Stimulated activated CD8-positive, alpha-beta memory T cell treated with anti-CD3 and anti-CD28 coated beads, Interleukin-7, amount 100 ng/mL, for 48 hours (primary cell): ENCODE results near the gene LCNL1.

Experiments used
- DNase-seq, 2 donors: peaks; one replicate each; pipeline ENCODE4 v3.0.0-alpha.2; 2020; ENCODE audit warnings: low read depth in 1 of 2; ENCODE audit errors: extremely low read depth in 1 of 2

Gene LCNL1

GRCh38 chr9:137008312-137008711 is 25.5 kb downstream of the LCNL1 start:
- DNase-seq, result no peak

DNA sequence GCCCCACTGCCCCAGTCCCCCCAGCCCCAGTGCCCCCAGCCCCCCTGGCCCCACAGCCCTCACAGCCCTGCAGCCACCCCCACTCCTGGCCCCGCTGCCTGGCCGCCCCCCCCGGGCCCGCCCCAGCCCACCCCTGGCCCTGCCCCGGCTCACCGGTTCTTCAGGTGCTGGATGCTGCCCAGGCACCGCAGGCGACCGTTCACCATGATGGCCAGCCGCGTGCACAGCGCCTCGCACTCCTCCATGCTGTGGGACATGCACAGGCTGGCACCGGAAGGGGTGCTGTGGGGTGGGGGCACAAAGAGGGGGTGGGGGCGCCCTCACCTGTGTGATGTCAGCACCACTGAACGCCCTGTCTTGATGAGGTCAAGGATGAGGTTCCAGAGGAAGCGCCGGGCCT is 26.4 kb downstream of the LCNL1 start:
- DNase-seq, result no peak

GRCh38 chr9:137009938-137010732 is 27.3 kb downstream of the LCNL1 start:
- DNase-seq, result no peak

DNA sequence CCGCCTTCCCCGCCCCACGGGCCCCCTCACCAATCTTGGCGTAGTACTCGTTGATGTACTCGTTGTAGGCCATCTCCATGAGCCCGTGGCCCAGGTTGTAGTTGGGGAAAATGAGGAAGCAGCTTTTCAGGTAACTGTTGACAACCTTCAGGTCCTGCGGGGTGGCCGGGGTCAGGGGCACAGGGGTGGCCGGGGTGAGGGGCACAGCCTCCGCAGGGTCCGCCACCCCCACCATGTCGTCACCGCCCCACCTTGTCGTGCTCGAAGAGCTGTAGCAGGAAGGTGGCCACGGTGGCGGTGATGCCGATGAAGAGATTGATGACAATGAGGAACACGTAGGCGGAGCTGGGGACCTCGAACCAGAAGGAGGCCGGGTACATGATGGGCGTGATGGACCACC is 28.4 kb downstream of the LCNL1 start:
- DNase-seq, result no peak

DNA sequence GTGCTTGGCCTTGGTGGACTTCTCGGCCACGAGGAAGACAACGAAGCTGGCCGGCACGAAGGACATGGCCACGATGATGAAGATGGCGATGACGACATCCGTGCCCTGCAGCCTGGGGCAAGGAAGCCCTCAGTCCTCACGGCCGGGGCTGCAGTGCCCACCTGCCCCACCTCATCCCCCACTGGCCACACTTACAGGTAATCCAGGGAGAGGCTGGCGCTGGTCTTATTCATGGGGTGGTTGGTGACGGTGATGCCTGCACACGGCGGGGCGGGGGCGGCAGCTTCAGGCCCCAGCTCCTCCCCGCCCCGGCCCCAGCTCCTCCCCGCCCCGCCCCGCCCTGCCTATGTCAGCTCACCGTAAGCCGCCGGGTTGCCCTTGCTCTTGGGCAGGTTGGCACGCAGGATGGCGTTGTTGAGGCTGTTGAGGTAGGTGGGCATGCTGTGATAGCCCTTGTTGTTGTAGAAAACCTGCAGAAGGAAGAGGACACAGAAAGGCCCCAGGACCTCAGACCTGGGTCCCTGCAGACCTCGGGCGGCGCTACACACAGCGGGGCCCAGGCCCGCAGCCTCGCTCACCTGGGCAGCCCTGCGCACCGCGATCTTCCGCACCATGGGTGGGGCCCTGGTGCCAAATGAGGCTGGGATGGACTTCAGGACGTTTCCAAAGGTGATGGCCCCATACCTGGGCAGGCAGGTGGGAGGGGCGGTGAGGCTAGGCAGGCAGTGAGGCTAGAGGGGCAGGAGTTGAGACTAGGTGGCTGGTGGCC is 29.3 kb downstream of the LCNL1 start:
- no peak for DNase-seq

DNA sequence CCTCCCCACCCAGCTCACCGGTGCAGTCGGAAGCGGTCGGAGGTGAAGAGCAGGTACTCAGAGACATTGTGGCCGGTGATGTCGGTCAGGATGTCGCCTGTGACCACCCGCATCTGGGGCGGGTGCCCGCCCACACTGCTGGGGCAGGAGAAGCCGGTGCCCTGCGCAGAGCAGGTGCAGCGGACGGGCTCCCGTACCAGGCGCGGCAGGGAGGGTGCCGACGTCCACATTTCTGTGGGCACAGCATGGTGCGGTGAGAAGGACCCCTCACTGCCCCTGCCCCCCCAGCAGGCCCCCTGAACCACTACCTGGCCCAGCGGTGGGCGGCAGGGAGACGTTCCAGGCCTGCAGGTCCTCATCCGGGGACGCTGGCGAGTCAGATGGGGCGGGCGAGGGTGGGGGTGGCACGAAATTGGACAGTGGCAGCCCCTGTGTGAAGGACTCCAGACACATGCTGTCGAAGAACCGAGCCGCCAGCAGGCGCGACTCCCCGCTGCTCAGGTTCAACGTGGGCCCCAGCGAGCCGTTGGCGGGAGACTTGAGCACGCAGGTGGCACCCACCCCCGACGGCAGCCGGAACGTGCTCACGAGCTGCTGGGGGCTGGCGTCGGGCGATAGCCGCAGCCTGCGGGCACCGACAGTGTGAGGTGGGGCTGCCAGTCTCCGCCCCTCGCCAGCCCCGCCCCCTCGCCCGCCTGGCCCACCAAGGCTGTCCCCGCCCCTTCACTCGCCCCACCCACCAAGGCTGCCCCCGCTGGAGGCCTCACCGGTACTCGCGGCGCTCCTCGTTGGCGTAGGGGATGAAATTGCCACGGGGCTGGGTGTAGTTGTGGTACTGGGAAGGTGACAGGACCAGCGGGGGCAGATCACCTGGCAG is 30.1 kb downstream of the LCNL1 start:
- no peak for DNase-seq

DNA sequence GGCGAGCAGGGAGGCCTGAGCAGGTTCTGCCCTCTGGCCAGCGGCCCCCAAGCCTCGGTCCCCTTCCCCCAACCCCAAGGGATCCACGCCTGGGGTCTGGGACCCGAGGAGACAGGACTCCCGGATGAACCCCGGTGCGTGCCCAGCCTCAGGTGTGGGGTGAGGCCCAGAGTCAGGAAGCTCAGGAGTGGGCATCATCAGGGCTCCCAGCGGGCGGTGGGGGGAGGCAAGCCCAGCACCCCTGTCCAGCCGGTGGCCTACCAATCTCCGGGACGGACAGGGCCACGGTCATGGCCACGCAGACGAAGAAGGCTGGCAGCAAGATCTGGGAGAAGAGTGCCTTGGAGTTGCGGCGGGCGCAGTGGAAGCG is 30.8 kb downstream of the LCNL1 start:
- no peak for DNase-seq

DNA sequence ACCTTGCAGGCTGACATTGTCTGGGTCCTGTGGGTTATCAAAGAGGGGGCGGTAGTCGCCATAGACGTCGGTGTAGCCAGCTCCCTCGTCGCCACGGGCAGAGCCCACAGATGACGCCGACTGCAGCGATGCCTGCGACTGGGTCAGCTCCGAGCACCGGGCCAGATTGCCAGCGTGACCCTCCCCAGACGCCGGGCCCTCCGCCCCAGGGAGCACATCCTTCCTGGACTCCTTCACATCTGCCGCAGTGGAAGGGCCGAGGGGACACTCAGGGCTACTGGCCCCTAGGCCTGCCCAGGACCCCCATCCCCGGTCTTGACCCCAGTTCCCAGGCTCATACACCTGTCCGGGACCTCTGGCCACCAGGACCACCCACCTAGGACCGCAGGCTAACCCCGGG is 31.4 kb downstream of the LCNL1 start:
- no peak for DNase-seq

- no peak for DNase-seq
Observed at GRCh38 chr9:137014776-137015539, 32.2 kb downstream of the LCNL1 start.

DNA sequence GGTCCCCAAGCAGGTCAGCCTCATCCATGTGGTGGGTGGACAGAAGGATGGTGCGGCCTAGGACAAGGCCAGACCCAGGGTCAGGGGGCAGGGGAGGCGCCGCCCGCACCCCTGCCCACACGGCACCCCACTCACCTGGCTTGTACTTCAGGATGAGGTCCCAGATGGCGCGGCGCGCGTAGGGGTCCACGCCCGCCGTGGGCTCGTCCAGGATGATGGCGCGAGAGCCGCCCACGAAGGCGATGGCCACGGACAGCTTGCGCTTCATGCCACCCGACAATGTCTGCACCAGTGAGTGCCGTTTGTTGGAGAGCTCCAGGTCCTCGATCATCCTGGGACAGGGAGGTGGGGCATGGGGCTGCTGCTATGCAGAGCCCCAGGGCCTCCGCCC is 32.7 kb downstream of the LCNL1 start:
- DNase-seq, result no peak

GRCh38 chr9:137015976-137016375 is 33.2 kb downstream of the LCNL1 start:
- DNase-seq, result no peak

DNA sequence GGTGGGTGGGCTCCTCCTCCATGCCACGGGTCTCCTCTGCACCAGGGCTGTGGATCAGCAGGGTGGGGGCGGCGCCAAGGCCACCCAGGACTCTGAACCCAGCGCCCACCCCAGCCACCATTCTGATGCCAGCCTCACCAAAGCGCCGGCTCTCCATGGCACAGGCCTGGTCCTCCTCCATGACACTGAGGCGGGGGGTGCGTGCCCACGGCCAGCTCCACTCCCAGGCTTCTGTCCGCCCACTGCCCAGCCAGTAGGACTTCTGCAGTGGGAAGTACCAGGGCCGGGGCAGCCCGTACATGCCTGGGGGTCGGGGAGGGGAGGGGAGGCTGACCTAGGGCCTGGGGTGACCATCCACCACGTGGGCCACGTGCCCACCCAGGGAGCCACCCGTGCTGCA is 33.6 kb downstream of the LCNL1 start:
- DNase-seq, result no peak

- no peak for DNase-seq
Observed at GRCh38 chr9:137017071-137017470, 34.3 kb downstream of the LCNL1 start.

DNA sequence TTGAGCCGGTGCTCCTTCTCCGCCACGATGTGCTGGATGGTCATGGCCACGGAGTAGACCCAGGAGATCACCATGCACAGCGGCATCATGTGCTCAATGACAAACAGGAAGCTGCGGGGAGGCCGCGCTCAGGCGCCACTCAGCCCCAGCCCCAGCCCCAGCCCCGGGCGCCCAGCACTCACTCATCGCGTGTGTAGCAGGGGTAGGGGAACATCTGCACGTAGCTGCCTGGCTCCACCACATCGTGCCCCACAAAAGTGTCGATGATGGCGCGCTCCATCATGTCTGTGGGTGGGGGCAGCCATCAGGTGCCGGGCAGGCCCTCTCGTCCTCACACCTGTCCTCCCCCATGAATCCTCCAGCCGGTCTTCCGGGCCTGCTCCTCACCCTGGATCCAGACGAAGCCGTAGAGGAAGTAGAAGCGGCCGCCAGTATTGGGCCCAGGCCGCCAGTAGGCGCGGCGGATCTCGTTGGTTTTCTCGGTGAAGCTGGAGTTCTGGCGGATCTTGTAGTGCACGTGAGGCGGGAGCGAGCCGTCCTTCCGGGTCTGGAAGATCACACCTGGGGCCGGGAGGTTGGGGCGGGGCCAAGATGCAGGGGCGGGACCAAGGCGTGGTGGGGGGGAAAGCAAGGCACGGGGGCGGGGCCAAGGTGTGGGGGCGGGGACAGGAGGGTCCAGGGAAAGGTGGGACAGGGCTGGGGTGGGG is 35.2 kb downstream of the LCNL1 start:
- no peak for DNase-seq

GRCh38 chr9:137018761-137019559 is 36.2 kb downstream of the LCNL1 start:
- no peak for DNase-seq

DNA sequence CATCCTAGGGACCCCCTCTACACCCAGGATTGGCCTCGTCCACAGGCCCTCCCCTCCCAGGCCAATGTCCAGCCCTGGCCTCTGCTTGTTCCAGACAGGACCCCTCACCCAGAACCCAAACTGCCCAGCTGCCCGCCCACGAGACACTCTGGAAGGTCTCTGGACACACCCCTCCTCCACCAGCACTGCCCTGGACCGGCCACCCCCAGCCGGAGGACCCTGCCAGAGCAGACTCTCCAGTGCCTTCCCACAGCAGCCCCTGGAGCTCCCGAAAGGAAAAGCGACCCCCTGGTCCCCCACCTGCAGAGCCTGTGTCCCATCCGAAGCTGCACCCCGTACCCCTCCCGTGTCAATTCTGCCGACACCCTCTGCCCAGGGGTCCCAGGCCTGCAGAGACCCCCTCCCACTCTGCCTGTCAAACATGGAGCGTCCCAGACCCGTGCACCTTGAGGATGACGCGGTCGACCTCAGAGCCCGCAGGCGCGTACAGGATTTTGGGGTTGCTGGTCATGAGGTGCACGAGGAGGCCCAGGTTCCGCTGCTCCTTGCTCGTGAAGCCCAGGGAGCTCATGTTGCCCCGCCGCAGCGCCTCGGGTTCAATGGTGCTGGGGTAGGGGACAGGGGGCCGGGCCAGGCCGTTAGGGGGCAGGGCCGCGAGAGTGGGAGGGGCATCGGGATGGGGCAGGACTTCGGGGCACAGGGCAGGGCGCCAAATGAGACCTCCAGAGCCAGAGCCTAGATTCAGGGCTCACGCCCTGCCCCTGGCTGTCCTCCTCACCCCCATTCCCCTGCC is 37.3 kb downstream of the LCNL1 start:
- DNase-seq, result no peak

DNA sequence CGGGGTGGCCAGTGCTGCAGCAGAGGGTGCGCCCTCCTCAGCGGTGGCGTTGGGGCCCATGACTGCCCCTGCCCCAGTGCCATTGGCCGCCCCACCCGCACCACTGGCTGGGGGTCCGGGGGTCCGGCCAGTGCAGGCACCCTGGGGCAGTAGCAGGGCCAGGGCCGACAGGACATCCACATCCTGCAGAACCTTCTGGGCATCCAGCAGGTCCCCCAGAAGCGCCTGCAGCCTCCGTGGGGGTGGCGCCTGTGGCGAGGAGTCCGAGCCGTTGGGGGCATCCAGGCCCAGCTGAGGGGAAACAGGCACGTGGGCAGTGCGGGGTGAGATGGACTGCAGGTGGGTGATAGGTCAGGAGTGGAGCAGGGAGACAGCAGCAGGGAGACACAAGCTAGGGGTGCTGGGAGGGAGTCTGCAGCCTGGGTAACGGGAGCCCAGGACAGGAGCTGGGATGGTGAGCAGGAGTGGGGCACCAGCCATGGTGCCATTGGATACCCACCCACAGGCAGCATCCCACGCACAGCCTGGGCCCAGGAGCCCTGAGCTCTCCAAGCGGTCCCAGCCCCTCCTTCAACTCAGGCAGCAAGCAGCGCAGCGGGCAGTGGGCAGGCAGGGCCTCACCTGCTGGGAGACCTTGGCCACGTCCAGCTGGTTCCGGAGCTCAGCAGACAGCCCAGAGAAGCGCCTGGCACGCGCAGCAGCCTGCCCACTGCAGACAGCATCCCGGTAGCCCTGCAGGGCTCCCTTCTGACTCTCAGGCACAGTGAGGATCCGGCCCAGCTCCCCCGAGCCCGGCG is 38.2 kb downstream of the LCNL1 start:
- DNase-seq, result no peak

DNA sequence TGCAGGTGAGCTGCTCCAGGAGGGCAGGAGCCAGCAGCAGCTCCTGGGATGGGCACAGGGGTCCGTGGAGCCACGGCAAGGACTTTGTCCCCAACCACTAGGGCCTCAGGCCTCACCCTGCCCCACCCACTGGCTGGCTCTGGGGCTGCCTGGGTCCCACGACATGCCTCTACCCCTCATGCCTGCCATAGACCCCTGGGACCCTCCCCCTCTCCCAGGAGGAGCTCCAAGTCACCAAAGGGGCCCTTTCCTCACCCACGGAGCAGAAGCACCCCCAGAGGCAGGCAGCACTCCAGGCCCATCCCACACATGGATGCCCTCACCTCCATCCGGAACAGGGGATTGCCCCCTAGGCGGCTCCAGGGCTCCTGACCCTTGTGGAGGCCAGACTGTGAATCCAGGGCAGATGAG is 38.8 kb downstream of the LCNL1 start:
- no peak for DNase-seq
